NCI-H1694 (cell line): ENCODE data around the gene GID8.
"Not testable (repeated sequence)": the region's sequence is repeated elsewhere in the genome, so short reads cannot be mapped to it uniquely, and the experiment has no call there.

ENCODE experiments used
- DNase-seq: peaks from one replicate; lab custom pipeline; 2025; lab: John Stamatoyannopoulos, UW

GID8 gene

DNA sequence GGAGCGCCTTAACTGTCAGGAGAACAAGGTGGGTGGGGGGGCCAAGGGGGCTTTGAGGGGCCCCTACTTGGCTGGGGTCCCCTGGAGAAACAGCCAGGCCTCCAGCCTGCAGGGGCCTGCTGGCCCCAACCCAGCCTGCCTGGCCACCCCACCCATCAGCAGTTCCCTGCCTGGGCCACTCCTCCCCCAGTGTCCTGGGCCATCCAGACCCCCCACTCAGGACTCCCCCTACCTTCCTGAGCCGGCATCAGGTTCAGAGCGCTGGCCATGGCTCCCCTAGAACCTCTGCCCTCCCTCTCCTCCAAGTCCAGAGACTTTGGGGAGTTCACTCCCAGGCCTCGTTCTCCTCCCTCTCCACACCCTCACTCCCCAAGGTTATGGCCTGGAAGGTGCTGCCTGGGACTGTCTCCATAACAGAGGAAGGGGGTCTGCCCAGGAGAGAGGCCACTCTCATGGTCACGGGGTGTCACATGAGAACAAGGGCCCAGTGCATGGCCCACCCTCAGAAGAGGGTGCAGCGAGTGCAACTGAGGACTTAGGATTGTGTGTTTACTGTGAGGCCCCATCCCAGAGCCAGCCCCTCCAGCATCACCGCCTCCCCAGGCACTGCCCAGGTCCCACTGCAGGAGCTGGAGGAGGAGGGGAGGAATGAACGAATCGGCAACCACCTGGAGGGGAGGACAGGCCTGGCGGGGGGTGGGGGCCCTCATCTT lies 20.6 kb downstream of the GID8 start:
- no peak for DNase-seq

DNA sequence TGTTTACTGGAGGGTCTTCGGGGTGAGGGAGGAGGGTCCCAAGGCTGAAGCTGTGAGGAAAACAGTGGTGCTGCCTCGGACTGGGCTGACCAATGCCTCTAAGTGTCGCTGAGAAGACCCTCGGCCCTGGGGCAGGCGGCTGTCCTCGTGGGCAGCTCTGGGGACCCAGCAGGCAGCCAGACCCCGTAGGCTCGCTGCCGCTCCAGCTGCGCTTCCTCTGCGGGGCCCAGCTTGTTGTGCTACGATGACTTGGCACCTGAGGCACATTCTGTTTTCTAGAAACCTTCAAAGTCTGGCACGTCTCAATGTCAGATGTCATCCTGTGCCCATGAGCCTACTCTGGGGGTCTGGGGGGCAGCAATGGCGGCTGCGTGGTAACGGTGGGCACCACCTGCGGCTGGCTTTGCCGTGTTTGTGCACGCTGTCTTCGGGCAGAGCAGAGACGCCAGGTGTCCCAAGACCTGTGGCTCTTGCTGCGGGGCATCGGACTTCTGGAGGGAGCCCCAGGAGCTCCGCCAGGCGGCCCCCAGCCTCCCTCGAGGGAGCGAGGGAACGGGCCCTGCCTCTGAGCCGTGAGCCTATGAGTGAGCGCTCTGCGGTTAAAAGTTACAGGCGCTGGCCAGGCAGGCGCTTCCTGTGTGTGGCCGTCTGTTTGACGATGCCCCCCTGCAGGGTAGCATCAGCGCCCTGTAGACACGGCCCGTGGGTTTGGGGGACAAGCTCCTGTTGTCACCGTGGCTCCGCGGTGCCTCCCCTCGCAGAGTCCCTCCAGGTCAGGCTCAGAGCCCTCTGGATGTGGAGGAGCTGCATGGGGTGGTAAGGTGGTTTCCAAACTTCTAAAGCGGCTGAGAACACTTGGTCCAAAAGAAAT lies 21.4 kb downstream of the GID8 start:
- no peak for DNase-seq

DNA sequence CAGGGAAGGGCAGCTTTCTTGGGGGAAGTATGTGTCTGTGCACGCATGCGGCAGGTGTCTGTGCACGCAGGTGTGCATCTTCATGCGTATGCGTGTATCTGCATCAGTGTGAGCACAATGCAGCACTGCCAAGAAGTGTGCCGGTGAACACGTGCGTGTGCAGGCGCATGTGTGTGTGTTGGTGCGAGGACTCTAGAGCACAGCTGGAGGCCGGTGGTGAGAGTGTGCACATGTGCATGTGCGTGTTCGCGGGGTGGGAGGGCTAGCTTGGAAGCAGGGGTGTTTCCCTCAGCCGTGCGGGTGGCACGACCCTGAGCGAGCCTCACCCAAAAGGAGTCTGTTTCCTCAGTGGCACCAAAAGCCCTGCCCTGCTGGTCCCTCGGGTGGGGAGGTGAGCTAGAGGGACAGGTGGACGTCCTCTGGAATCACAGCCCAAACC lies 22.1 kb downstream of the GID8 start:
- DNase-seq = no peak

DNA sequence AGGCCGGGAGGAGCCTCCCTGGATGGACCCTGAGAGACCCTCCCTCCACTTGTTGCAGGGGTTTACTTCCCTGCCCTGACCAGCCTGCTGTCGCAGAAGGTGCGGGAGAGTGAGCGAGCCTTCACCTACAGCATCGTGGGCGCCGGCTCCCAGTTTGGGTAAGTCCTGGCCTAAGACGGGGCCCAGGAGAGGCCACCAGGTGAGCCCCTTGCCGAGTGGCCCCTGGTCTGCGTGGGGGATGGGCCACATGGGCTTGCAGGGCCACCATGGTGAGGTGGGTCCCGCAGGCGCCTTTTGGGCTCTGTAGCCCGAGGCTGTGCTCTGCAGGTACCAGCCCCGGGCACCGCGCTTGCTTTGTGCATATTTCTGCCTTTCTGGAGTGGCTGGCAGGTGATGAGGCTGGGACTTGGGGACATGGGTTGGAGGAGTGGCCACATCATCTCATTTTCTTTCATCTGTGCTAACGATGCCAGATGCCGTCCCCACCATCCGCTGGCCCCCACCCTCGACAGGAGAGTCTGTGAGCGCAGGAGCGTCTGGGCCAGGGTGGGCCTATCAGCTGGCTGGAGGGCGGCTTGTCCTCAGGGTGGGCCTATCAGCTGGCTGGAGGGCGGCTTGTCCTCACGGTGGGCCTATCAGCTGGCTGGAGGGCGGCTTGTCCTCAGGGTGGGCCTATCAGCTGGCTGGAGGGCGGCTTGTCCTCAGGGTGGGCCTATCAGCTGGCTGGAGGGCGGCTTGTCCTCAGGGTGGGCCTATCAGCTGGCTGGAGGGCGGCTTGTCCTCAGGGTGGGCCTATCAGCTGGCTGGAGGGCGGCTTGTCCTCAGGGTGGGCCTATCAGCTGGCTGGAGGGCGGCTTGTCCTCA lies 22.7 kb downstream of the GID8 start:
- DNase-seq = not testable (repeated sequence)

DNA sequence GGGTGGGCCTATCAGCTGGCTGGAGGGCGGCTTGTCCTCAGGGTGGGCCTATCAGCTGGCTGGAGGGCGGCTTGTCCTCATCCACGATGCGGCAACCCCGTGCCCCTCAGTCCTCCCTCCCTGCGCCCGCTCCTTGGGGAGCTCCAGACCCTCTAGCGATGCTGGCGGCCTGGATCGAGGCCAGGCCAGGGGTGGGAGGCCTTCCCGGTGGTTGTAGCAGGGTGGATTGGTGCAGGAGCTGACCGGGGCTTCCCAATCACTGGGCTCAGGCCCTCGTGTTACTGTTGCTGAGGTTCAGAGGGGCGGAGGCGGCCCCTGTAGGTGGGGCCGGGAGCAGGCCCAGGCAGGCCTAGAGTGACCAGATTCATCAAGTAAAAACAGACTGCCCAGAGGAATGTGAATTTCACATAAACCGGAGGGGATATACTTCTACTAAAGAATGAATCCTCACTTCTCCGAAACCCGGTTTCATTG lies 23.4 kb downstream of the GID8 start:
- DNase-seq = no peak

DNA sequence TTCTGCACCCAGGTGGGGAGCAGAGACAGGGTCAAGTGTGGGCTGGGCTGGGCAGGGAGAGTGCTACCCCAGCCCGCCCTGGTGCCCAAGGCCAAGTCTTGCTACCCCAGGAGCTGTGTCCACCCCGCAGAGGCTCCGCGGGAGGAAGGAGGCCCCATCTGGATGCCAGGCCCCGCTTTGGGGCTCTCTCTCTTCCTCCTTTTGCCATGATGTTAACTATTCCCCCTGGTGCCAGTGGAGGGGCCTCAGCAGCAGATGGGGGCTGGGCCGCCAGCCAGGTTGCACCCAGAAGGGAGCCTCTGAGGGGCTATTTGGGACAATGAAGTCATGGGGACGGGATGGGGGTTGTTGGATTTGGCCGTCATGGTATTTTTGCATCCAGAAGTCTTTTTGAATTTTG lies 23.9 kb downstream of the GID8 start:
- no peak for DNase-seq

DNA sequence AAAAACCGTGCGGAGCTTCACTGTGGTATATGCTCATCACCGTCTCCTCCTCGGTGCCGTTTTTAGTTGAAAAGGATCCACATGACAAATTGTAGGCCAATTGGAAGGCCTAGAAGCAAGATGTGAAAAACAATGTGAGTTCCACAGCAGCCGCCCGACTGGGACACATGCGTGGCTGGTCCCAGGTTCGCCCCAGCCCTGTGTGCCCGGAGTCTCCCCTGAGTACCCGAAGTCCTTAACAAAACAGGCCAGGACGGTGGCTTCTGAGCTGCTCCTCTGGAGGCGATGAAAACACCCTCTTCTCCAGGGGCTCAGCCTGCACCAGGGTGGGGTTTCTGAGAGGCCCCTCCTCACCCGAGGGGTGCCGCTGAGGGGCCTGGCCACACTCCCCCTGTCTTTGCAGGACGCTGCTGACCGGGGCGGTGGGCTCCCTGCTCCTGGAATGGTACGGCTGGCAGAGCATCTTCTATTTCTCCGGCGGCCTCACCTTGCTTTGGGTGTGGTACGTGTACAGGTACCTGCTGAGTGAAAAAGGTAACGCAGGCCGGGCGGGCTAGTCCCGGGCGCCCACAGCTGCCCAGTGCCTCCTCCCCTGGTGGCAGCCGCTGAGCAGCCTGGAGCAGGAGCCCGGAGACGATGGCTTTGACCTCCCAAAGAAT lies 24.4 kb downstream of the GID8 start:
- DNase-seq = no peak

DNA sequence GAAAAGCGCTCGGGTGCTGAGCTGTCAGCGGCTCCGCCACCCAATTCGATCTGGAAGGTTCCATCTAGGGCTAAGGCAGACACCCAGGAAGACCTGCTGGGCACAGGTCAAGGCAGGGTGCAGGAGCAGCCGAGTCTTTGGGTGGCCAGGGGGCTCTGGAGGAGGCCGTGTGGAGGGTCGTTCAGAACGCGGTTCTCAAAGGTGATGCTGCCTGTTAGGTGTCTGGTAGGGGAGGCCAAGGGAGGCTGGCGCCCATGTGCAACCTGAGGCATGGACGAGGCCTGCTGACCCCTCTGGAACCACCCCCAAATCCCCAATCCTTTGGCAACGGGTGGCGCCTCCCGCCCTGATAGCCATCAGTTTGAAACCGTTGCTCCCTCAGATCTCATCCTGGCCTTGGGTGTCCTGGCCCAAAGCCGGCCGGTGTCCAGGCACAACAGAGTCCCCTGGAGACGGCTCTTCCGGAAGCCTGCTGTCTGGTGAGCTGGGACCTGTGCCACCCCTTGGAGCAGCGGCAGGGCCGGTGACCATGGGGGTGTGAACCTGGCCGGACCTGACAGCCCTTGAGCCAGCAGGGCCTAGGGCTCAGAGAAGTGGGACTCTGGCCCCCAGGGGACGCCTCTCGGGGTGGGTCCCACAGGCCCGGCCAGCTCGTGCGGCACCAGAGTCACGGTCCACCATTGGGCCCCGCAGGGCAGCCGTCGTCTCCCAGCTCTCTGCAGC lies 25.1 kb downstream of the GID8 start:
- DNase-seq = no peak

DNA sequence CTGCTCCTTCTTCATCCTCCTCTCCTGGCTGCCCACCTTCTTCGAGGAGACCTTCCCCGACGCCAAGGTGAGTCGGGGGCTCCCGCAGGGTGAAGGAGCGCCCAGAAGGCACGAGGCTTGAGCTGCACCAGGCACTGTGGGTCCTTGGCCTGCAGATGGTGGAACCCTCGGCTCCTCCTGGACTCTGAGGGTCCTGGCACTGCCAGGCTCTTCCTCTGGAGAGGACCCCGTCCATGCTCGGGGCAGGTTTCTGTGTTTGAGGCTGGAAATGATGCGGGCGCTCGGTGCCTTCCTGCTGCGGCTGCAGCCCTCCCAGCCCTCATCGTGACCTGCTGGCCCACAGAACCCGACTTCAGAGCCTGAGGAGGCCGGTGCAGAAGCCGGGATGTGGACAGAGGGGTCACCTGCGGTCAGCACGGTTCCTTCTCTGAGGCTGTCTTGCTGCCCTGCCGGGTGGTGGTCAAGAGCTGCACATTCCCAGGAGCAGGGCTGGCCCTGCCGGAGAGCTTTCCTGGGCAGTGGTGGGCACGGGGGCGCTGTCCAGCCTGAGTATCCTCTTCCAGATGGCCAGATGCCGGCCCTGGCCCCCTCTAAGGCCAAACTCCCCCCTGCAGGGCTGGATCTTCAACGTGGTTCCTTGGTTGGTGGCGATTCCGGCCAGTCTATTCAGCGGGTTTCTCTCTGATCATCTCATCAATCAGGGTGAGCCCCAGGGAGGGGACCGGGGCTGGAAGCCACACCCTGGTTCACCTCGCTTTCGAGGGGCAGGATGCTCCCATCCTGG lies 25.9 kb downstream of the GID8 start:
- DNase-seq = no peak

DNA sequence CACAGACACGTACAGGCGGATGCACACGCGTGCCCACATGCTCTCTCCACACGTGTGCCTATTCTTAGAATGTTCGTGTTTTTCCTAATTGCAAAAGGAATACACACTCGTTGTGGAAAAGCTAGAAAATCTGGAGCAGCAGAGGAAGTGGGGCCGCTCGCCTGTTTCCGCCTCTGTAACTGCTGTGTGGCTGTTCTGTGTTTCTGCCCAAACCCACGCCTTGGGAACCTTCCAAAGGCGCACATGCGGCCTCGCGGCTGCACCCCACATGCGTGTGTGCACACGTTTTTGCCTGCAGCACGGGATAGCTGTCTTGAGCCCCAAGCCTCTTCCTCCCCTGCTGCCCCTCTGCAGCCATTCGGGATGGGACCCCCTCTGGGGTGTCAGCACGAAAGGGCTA lies 26.8 kb downstream of the GID8 start:
- DNase-seq = no peak

DNA sequence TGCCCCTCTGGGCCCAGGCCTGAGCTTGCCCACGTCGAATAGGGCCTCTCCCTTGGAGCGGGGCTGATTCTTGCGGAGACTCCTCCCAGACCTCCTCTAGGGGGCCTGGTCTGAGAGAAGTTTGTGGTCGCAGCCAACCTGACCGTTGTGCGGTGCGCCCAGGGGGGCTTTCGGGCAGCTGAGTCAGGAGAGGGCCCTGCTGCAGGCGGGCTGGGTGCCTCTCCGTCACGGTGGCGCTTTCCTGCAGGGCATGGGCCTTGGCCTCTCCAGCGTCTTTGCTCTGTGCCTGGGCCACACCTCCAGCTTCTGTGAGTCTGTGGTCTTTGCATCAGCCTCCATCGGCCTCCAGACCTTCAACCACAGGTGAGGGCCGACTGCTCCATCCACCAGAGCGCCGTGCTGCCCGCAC lies 27.4 kb downstream of the GID8 start:
- no peak for DNase-seq

DNA sequence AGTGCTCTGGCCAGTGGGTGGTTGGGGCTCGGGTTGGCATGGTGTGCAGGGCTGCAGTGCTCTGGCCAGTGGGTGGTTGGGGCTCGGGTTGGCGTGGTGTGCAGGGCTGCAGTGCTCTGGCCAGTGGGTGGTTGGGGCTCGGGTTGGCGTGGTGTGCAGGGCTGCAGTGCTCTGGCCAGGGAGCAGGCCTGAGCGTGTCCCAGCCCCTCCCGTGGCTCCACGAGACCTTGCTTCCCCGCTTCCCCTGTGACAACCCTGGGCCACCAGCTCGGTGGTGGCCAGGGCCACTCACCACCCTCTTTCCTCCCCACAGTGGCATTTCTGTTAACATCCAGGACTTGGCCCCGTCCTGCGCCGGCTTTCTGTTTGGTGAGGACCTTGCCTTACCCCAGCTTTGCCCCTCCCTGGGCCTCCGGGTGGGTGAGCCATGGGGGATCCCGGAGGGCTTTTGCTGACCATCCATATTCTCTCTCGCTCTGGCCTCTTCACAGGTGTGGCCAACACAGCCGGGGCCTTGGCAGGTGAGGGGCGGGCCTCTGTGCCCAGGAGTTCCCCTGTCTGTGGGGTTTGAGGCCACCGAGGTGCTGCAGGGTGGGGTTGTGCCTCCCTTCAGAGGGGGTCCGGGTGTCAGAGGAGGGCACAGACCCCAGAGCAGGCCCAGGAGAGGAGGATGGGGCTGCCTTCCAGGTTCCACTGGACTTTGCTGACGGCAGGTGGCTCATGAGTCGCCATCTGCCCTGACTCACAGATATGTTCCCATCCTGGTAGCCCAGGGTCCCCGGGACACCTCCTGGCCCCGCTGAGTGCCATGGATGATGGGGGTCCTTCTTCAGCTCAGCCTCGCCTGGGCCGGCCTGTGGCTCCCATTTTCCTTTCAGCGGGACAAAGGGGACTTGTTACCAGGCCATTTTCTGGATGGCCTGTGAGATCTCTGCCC lies 28.5 kb downstream of the GID8 start:
- DNase-seq = no peak

DNA sequence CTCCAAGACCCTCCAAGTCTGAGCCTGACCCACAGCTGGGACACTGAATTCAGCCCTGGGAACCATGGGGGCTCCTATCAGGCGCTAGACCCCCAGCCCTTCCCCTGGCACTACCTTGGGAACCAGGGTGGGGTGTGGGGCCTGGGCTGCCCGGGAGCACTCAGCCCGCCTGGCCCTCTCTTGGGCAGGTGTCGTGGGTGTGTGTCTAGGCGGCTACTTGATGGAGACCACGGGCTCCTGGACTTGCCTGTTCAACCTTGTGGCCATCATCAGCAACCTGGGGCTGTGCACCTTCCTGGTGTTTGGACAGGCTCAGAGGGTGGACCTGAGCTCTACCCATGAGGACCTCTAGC lies 29.2 kb downstream of the GID8 start:
- DNase-seq = no peak

DNA sequence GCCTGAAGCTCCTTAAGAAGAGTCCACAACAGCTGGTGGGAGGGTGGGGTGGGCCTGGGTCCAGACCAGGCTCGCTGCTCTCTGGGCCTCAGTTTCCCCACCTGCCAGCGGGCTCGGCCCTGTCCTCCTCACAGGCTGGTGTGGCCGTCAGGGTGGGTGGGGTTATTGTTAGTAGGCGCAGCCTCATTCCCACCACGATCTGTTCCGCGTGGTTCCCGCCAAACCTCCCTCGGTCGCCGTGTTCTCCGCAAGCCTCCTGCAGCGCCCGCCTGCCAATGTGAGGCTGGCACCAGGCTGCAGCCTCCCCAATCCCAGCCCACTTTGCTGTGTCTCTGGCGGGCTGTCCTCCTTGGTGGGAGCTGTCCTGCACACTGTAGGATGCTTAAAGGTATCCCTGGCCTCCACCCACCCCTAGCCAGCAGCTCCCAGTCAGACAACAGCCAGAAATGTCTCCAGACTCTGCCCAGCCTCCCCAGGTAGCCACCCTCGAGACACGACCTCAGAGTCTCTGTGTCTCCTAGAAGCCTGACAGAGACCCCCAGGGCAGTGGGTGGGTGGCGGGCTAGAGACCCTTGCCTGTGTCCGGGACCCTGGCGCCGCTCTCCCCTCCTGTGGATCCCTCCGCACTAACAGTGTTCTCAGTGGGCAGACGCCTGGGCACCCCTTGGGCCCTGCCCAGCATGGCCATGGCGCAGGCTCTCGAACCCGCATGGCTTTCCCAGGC lies 29.8 kb downstream of the GID8 start:
- DNase-seq = no peak

DNA sequence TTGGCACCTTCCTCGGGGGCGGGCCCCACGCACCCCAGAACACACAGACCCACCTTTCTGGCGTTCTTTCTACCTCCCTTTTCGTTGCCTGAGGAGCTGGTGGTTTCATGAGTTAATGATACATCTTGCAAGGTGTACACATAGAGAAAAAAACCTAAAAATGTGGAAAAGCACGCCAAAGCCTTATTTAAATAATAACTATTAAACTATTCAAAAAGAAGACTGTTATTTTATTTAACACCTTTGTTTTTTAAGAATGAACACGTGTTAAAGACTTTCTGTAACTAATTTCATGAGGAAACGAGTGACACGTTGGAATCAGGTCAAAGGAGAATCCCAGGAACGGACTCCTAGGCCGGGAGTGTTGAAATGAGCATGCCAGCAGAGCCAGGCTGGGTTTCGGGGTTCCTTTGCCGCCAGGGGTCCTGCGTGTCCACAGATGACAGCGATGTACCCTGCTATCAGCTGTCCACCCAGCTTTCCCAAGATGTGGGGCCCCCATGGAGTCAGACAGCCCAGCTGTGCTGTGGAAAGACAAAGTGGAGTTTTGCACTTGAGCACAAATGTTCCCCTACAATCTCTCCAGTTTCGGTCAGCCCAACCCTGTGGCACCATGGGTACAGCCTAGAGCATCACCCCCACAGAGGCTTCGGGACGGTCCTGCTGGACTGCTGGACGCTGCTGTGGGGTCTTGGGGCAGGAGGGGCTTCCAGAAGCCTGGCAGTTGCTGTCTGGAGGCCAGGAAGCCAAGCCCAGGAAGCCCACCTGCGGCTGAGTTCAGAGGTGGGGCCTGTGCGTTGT lies 30.6 kb downstream of the GID8 start:
- no peak for DNase-seq

DNA sequence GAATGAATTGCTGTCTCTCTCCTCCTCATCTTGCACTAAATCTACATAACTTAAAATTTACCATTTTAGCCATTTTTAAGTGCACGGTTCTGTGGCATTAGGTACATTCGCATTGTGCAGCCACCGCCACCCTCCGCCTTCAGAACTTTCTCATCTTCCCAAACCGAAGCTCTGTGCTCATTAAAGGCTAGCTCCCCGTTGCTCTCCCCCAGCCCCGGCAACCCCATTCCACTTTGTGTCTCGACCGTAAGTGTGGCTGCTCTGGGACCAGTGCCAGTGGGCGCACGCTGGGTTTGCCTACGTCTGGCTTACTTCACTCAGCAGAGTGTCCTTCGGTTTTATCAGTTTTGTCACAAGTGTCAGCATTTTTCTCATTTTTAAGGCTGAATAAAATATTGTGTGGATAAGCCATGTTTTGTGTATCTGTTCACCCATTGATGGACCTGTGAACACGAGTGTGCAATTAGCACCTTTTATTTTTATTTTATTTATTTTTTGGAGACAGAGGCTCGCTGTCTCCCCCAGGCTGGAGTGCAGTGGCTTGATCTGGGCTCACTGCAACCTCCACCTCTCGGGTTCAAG lies 31.3 kb downstream of the GID8 start:
- no peak for DNase-seq

DNA sequence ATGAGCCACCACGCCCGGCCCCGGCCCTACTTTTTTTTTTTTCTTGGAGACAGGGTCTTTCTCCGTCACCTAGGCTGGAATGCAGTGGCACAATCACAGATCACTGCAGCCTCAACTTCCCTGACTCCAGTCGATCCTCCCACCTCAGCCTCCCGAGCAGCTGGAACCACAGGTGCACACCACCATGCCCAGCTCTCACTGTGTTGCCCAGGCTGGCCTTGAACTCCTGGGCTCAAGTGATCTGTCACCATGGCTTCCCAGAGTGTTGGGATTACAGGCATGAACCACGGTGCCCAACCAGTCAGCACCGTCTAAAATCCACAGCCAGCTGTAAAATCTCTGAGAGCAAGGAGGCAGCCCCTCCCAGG lies 32.0 kb downstream of the GID8 start:
- DNase-seq = no peak
